Keratinocyte (primary cell): ENCODE results near the gene GLIPR1L2. TPM values are rescaled to one million over a fixed set of nuclear protein-coding genes. Genes with fewer than 3 reads are reported as not detected.
A peak's percentile ranks its signal among the peaks of the same experiment; 100 is the strongest.

Source experiments
- DNase-seq: peaks from one replicate; pipeline ENCODE4 v3.0.0-alpha.2; 2011; ENCODE audit warnings: low read depth, missing footprints, low spot score
- FAIRE-seq: peaks from 2 replicates; lab custom pipeline; 2011; peaks lifted over from hg19 to GRCh38; lab: Jason Lieb, UNC
- H2AFZ ChIP-seq: 2 replicates; pipeline ENCODE4 v1.6.0; 2012; ENCODE audit warnings: low read length, control low read depth, inconsistent platforms; ENCODE audit not compliant: control insufficient read depth
- H3K27ac ChIP-seq: 2 replicates; pipeline ENCODE4 v1.5.1; 2011; ENCODE audit warnings: low read length; ENCODE audit not compliant: control insufficient read depth, insufficient read depth
- H3K27me3 ChIP-seq: 3 replicates; pipeline ENCODE4 v1.6.0; 2011; ENCODE audit warnings: low read length; ENCODE audit not compliant: control insufficient read depth, insufficient read depth; ENCODE audit errors: extremely low read depth
- H3K36me3 ChIP-seq, 2 experiments: 2 replicates in 1 of 2; 3 replicates in 1 of 2; pipeline ENCODE4 v1.5.1; 2011; ENCODE audit warnings: low read length in 2 of 2, mild to moderate bottlenecking in 1 of 2; ENCODE audit not compliant: control insufficient read depth in 2 of 2, insufficient read depth in 2 of 2; ENCODE audit errors: extremely low read depth in 1 of 2
- H3K4me1 ChIP-seq: 3 replicates; pipeline ENCODE4 v1.5.1; 2011; ENCODE audit warnings: low read length; ENCODE audit not compliant: control insufficient read depth, insufficient read depth; ENCODE audit errors: extremely low read depth
- H3K4me2 ChIP-seq: 3 replicates; pipeline ENCODE4 v1.6.0; 2011; ENCODE audit warnings: low read depth, low read length; ENCODE audit not compliant: control insufficient read depth, insufficient read depth; ENCODE audit errors: extremely low read depth
- H3K4me3 ChIP-seq, 3 experiments: fragments of 200-600 bp in 1 of 3; sonication (generic) in 1 of 3; 2 replicates in 2 of 3; 3 replicates in 1 of 3; pipeline ENCODE4 v1.5.1; 2011 to 2016; ENCODE audit warnings: low read length in 3 of 3, mild to moderate bottlenecking in 3 of 3, control low read depth in 2 of 3, inconsistent platforms in 1 of 3, low read depth in 1 of 3, mixed read lengths in 1 of 3, mixed run types in 1 of 3, moderate library complexity in 1 of 3; ENCODE audit not compliant: control insufficient read depth in 2 of 3, insufficient read depth in 2 of 3; ENCODE audit errors: extremely low read depth in 1 of 3
- H3K79me2 ChIP-seq: 2 replicates; pipeline ENCODE4 v1.6.0; 2012; ENCODE audit warnings: low read length; ENCODE audit not compliant: control insufficient read depth, insufficient read depth
- H3K9ac ChIP-seq: 3 replicates; pipeline ENCODE4 v1.6.0; 2011; ENCODE audit warnings: low read length; ENCODE audit not compliant: control insufficient read depth, insufficient read depth; ENCODE audit errors: extremely low read depth
- H3K9me1 ChIP-seq: 3 replicates; pipeline ENCODE4 v1.6.0; 2011; ENCODE audit warnings: low read length; ENCODE audit not compliant: control insufficient read depth, insufficient read depth; ENCODE audit errors: extremely low read depth
- H3K9me3 ChIP-seq: 2 replicates; pipeline ENCODE4 v1.5.1; 2012; ENCODE audit warnings: low read depth, low read length; ENCODE audit not compliant: control insufficient read depth
- H4K20me1 ChIP-seq: 3 replicates; pipeline ENCODE4 v1.6.0; 2011; ENCODE audit warnings: low read length; ENCODE audit not compliant: control insufficient read depth, insufficient read depth; ENCODE audit errors: extremely low read depth
- EZH2 ChIP-seq: IDR thresholded peaks from one replicate; pipeline ENCODE4 v1.6.1; 2012; ENCODE audit warnings: inconsistent platforms, mild to moderate bottlenecking, low read length, moderate library complexity
- dilution Hi-C: fragments of 300-500 bp; cut with MboI; formaldehyde crosslinking; loops from one replicate; pipeline ENCODE4 v1.7.0; 2020; ENCODE audit warnings: low sequenced_read_pairs; ENCODE audit not compliant: extremely low pct_ligation_motif_present
- polyA plus RNA-seq, 5 experiments: library from polyadenylated mRNA; depleted of rRNA in 3 of 5; stranded (reverse) in 3 of 5; stranded (forward) in 1 of 5; unstranded in 1 of 5; fragments of >200 nt; gene quantifications; 1 replicate in 1 of 5; 2 replicates in 3 of 5; 3 replicates in 1 of 5; pipeline versions ENCODE4 v1.2.1 to v1.2.3, GENCODE V29; 2011 to 2012; ENCODE audit warnings: missing spikeins in 2 of 5, low read depth in 1 of 5, low replicate concordance in 1 of 5
- TF ChIP-seq, protein P1 (sequence below), 3 experiments: IDR thresholded peaks in 1 of 3; conservative IDR thresholded peaks in 1 of 3; optimal IDR thresholded peaks in 1 of 3; 2 replicates in 2 of 3; 3 replicates in 1 of 3; pipeline versions ENCODE3 to v1.5.1; 2011; ENCODE audit warnings: low read length in 3 of 3, mild to moderate bottlenecking in 3 of 3, moderate library complexity in 2 of 3, control low read depth in 1 of 3, inconsistent platforms in 1 of 3; ENCODE audit not compliant: insufficient read depth in 2 of 3; ENCODE audit errors: extremely low read depth in 1 of 3

Gene GLIPR1L2
- polyA plus RNA-seq, 1 donor (not counting 4 experiments of a cell fraction or from before 2014, with no cell fraction given), result 0.41 TPM

DNA sequence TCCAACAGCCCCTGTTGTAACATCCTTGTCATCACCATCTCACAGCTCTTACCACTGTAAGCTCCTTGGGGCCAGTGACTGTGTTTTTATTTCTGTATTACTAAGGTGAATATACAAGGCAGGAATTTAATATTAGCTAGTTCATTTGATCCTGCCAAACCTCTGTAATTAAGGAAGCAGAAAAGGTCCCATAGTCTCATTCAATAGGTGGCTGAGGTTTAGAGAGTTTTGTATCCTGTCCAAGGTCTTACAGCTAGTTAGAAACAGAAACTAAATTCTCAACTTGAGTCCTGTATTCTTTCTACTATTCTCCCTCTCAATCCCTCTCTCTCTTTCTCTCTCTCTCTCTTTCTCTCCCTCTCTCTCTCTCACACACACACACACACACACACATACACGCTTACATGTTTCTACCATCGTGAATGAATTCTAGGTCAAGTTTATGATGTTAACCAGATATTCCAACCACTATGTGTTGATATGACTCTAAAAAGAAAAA, 89.1 kb downstream of the GLIPR1L2 start:
- peak overlapping the region; percentile 29 for H3K4me2 ChIP-seq
- TF ChIP-seq, protein P1, sequence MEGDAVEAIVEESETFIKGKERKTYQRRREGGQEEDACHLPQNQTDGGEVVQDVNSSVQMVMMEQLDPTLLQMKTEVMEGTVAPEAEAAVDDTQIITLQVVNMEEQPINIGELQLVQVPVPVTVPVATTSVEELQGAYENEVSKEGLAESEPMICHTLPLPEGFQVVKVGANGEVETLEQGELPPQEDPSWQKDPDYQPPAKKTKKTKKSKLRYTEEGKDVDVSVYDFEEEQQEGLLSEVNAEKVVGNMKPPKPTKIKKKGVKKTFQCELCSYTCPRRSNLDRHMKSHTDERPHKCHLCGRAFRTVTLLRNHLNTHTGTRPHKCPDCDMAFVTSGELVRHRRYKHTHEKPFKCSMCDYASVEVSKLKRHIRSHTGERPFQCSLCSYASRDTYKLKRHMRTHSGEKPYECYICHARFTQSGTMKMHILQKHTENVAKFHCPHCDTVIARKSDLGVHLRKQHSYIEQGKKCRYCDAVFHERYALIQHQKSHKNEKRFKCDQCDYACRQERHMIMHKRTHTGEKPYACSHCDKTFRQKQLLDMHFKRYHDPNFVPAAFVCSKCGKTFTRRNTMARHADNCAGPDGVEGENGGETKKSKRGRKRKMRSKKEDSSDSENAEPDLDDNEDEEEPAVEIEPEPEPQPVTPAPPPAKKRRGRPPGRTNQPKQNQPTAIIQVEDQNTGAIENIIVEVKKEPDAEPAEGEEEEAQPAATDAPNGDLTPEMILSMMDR (optimal IDR thresholded peaks at IDR 0.05 in 1 of 3, IDR thresholded peaks at IDR 0.05 in 1 of 3, conservative IDR thresholded peaks at IDR 0.05 in 1 of 3; ENCODE audit: extremely low read depth in 1 of 3, insufficient read depth in 2 of 3, low read length in 3 of 3), result no peak
- no peak for TF ChIP-seq EZH2
- no peaks in the 10 kb centered on the region for H3K9me3 ChIP-seq
- H2AFZ ChIP-seq, result peak overlapping the region; percentile 10
- FAIRE-seq (no peak), DNase-seq (no peak)
- no peak overlapping the region for H3K4me3 ChIP-seq
- no peaks in the 10 kb centered on the region for H3K79me2 ChIP-seq
- H3K27me3 ChIP-seq, result no peaks in the 10 kb centered on the region
- H4K20me1 ChIP-seq, result no peaks in the 10 kb centered on the region
- no peak overlapping the region for H3K27ac ChIP-seq
- dilution Hi-C loops, result no loop called here
- no peak overlapping the region for H3K9ac ChIP-seq
- H3K36me3 ChIP-seq, result no peaks in the 10 kb centered on the region
- no peaks in the 10 kb centered on the region for H3K9me1 ChIP-seq
- H3K4me1 ChIP-seq, result peaks cover 9% of the 10 kb centered on the region

DNA sequence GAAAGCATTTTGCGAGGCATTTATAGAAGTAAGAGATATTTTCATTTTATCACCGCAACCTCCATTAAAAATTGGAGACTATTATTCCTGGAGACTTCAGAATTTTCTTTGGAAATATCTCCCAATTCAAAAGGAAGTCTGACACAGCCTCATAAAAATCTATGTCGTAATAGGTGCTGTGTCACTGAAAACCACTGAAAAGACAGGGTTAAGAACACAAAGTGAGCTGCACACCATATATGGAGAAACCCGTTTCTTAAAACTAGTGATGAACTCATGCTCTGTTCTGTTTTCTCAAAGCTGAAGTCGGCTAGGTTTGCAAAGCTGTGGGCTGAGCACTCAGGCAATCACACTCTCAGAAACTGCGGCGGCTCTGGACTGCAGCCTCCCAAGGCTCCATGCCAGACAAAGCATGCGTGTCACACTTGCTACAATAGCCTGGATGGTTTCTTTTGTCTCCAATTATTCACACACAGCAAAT, 89.6 kb downstream of the GLIPR1L2 start, which contains the start of gene GLIPR1:
GLIPR1 (plus strand) TSS at position 287 of the 481 bp plus-strand sequence; CDS start at position 413, 126 bp downstream.
- Histone ChIP-seq H4K20me1 (no peaks in the 10 kb centered on the region), H3K27me3 (no peaks in the 10 kb centered on the region), H3K9me1 (no peaks in the 10 kb centered on the region), H2AFZ (peak within 1 kb of the TSS; percentile 10), H3K4me1 (peaks cover 9% of the 10 kb centered on the region), H3K79me2 (no peaks in the 10 kb centered on the region), H3K27ac (no peak within 1 kb of the TSS), H3K9me3 (no peaks in the 10 kb centered on the region), H3K9ac (no peak within 1 kb of the TSS), H3K4me2 (peak within 1 kb of the TSS; percentile 64), H3K4me3 (peak within 1 kb of the TSS in 2 of 3 experiments; percentile 1 to 23), H3K36me3 (no peaks in the 10 kb centered on the region)
- TF ChIP-seq, protein P1 (optimal IDR thresholded peaks at IDR 0.05 in 1 of 3, IDR thresholded peaks at IDR 0.05 in 1 of 3, conservative IDR thresholded peaks at IDR 0.05 in 1 of 3; ENCODE audit: extremely low read depth in 1 of 3, insufficient read depth in 2 of 3, low read length in 3 of 3), result no peak
- dilution Hi-C loops, result no loop called here
- FAIRE-seq (no peak), DNase-seq (no peak)
